ENCODE data around the gene SLC35A5.
"Not testable (repeated sequence)": the region's sequence is repeated elsewhere in the genome, so short reads cannot be mapped to it uniquely, and the experiment has no call there.

The SLC35A5 gene

DNA sequence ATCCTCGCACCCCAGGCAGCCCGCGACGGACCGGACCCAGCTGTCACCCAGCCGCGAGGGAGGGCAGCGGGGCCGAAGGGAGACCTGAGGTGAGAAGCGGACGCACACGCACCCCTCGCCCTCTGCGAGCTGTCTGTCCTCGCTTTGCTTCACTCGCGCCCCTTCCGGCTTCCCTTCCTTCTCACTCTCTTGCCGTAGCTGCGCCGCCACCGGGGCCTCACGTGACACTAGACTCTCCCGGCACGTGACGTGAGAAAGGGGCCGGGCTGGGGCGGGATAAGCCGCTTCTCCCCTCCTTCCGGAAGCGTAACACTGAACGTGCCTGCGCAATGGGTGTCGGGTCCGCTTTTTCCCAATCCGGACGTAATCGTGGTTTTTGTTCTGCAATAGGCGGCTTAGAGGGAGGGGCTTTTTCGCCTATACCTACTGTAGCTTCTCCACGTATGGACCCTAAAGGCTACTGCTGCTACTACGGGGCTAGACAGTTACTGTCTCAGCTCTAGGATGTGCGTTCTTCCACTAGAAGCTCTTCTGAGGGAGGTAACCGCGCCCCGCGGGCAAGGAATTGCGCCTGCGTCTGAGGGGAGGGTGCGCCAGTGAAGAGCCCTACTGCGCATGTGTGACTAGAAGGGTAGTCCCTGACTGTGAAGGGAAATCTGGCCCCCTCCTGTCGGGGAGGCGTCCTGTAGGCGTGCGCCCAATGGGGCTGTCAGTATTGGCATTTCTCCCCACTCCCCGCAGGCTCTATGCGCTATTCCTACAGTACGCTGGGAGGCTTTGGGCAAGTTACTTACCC, at the start of gene SLC35A5, which contains the start of gene ATG3:
Gene SLC35A5 (plus strand): TSS at position 312 of the 796 bp plus-strand sequence. CDS start 1,359 bp downstream, outside the sequence.
Gene ATG3 (minus strand): TSS at position 229 of the 796 bp plus-strand sequence. CDS start 434 bp downstream, outside the sequence.
- DNase-seq (ENCODE audit: low read depth) = peak; percentile 97

GRCh38 chr3:112512320-112512719, 49.5 kb upstream of the SLC35A5 start:
- DNase-seq (ENCODE audit: low read depth) = no peak

- no peak for DNase-seq (ENCODE audit: low read depth)
Observed at GRCh38 chr3:112514527-112515128, 47.2 kb upstream of the SLC35A5 start.

- not testable (repeated sequence) for DNase-seq (ENCODE audit: low read depth)
Observed at GRCh38 chr3:112518970-112519369, 42.9 kb upstream of the SLC35A5 start.

- DNase-seq (ENCODE audit: low read depth) = peak; percentile 2
Observed at GRCh38 chr3:112519424-112520001, 42.3 kb upstream of the SLC35A5 start.

- DNase-seq (ENCODE audit: low read depth) = not testable (repeated sequence)
Observed at GRCh38 chr3:112524127-112524526, 37.7 kb upstream of the SLC35A5 start.

- DNase-seq (ENCODE audit: low read depth) = no peak
Observed at GRCh38 chr3:112530573-112530972, 31.3 kb upstream of the SLC35A5 start.

GRCh38 chr3:112531358-112531781, 30.5 kb upstream of the SLC35A5 start:
- no peak for DNase-seq (ENCODE audit: low read depth)

DNA sequence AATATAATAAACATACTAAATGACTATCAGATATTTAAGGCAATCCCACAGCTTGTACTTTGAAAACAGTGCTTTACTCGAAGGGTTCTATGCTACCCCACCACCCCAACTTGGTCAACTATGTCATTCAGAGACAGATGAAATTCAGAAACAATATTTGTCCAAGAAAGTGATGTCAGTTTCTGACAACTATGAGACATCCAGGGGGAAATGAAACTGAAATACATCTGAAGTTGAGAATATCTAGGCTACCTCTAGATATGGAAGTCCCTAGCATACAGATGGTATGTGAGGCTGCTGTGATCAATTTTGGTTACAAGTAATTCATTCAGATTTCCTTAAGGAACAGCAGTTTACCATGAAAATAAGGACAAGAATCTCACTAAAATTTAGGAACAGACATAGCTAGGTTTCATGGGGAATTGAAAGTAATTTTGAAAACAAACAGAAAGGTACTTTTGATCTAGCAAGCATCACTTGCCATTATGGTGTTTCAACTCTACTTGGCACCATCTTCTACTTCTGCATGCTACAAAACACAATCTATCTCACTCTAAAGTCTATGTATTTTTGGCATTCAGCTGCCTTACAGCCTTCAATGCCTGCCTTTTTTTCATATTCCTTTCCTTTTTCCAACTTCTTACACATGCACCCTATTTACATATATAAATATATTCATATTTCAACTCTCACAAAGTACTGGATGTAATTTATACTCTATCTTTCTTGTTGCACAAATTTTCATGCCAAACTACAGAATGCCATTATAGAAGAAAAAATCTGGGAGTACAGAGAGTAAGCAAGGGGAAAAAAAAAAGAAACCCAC, 21.8 kb upstream of the SLC35A5 start:
- no peak for DNase-seq (ENCODE audit: low read depth)

DNA sequence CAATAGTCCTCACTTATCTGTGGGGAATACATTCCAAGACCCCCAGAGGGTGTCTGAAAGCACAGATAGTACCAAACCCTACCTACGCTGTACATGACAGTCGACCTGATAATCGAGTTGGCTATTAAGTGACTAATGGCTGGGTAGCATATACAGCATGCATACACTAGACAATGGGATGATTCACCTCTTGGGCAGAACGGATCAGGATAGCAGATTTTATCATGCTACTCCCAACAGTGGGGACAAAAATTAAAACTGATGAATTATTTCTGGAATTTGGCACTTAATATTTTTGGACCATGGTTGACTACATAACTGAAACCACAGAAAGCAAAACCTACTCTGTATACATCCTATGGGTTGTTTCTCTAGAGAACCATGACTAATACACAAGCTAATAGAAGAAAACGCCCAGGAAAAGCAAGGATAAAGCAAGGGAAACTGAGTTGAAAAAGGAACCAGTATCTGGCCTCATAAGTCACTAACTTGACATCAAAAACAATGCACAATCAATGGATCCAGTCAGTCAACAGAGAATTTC, 15.6 kb upstream of the SLC35A5 start:
- no peak for DNase-seq (ENCODE audit: low read depth)

DNA sequence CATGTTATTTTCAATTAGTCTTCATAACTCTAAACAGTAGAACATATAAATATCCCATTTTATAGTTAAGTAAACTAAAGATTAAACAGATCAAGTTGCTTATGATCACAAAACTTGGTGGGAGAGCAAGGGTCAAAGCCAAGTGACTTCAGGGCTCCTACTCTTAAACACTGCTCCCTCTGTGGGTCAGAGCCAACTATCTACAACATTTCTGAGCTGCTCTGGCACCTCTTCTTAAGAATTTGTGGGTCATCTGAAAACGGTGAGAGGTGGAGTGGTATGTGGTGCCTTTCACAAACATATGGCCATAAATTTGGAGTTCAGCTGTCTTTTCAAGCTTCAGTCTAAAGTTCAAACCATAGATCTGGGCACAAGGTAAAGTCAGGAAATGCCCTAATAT, 11.0 kb upstream of the SLC35A5 start:
- no peak for DNase-seq (ENCODE audit: low read depth)

DNA sequence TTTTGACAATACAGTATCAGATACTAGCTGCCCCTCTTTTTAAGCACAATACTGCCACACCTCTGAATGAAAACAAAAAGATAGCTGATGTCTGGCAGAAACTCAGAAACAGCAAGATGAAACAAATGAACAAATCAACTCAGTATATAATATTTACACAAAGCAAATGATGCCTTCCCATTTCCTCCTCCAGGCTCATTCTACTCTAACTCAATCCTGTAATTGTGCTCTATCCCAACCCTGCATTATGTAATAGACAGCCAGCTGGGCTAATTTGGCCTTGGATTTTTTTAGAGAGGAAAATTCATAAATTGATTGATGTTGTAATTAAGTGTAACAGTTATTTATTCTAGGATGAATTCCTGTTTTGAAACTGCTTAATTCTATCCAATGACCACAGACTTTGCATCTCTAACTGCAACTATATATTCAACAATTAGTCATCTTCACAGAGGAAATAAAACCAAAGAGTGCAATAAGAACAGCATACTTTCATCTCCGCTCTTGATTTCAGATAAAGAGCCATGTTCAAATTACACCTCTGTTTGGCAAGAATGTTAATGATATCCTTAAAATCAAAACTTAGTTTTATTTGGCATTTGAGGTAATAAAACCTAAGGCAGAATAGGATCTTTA, 6.2 kb upstream of the SLC35A5 start:
- no peak for DNase-seq (ENCODE audit: low read depth)

GRCh38 chr3:112557976-112558375, 3.9 kb upstream of the SLC35A5 start:
- DNase-seq (ENCODE audit: low read depth) = no peak

GRCh38 chr3:112560307-112560706, 1.5 kb upstream of the SLC35A5 start:
- DNase-seq (ENCODE audit: low read depth) = no peak

- peak; percentile 44 for DNase-seq (ENCODE audit: low read depth)
Observed at GRCh38 chr3:112560721-112561483, 943 bp upstream of the SLC35A5 start.

GRCh38 chr3:112561484-112561733, 436 bp upstream of the SLC35A5 start:
- DNase-seq (ENCODE audit: low read depth) = no peak

GRCh38 chr3:112564247-112564939, 2.5 kb downstream of the SLC35A5 start:
- not testable (repeated sequence) for DNase-seq (ENCODE audit: low read depth)

DNA sequence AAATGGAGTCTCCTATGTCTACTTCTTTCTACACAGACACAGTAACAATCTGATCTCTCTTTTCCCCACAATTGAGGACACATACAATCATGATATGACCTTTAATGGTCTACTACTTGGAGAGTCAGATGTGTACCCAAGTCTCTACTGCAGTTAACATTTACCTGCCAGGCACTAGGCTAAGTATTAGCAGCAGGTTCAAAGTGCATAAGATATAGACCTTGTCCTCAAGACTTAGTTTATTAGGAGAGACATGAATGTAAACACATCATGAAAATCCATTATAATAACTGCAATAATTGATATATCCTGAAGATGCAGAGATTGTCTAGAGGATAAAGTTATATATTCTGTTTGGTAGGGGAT, 3.1 kb downstream of the SLC35A5 start:
- DNase-seq (ENCODE audit: low read depth) = no peak

DNA sequence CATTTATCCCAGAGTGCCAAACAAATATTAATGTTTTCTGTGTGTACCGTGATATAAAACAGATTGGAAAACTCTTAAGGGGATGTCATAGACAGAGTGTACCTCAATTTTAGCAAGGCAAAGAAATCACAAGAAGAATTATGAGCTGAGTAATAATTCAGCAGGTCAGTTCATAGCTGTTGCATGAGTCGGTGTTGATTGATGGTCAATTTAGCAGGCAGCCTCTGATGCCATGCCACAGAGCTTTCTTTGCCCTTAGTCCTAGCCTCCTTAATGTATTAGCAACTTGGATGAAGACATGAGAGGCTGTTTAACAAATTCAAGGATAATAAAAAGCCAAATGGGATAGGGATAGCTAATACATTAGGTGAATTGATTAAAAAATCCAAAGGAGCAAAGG, 6.8 kb downstream of the SLC35A5 start:
- DNase-seq (ENCODE audit: low read depth) = no peak

DNA sequence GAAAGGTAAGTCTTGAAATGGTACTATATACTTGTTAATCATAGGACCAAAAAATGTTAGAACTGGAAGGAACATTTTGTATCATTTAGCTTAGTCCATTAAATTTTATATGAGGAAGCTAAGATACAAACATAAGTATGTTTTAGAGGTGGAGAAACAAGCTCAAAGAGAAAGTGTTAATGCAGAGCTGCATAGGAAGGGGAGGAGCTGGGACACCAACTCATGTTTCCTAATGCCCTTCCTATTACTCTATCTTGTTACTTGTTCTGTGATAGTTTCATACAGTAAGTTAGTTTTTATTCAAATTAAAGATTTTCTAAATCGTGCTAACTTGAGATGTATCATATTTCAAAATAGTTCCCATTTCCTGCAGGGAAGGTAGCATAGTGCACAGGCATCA, 7.4 kb downstream of the SLC35A5 start:
- DNase-seq (ENCODE audit: low read depth) = no peak

Measured in T-helper 22 cell (primary cell).